Putamen (tissue), 1 donor: Measurements from ENCODE around the gene MCU.
"Not testable (repeated sequence)": the region's sequence is repeated elsewhere in the genome, so short reads cannot be mapped to it uniquely, and the experiment has no call there.

Experiments used
- DNase-seq: peaks from one replicate; pipeline ENCODE4 v3.0.0-alpha.2; 2016; ENCODE audit warnings: low spot score

Gene MCU

GRCh38 chr10:72686430-72686829 is 5.5 kb upstream of the MCU start:
- DNase-seq, result not testable (repeated sequence)

DNA sequence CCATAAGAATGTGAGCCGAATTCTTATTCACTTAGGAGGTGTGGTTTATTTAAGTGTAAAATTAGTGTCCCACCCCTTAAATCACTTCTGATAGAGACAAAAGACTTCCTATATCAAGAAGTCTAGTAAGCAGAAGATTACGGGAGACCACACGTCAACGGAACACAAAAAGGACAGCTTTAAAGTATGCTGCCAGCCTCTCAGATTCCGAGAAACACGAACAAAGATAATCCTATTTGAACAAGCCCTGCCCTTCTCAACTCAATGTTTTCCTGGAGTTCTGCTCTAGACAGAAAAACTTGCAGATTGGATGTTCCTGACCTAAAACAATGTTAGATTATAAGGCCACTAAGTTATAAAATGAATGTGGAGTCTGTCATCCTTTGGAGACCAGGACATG is 4.9 kb upstream of the MCU start:
- no peak for DNase-seq

GRCh38 chr10:72688208-72688651 is 3.7 kb upstream of the MCU start:
- DNase-seq, result no peak

GRCh38 chr10:72689660-72690059 is 2.3 kb upstream of the MCU start:
- DNase-seq, result no peak

DNA sequence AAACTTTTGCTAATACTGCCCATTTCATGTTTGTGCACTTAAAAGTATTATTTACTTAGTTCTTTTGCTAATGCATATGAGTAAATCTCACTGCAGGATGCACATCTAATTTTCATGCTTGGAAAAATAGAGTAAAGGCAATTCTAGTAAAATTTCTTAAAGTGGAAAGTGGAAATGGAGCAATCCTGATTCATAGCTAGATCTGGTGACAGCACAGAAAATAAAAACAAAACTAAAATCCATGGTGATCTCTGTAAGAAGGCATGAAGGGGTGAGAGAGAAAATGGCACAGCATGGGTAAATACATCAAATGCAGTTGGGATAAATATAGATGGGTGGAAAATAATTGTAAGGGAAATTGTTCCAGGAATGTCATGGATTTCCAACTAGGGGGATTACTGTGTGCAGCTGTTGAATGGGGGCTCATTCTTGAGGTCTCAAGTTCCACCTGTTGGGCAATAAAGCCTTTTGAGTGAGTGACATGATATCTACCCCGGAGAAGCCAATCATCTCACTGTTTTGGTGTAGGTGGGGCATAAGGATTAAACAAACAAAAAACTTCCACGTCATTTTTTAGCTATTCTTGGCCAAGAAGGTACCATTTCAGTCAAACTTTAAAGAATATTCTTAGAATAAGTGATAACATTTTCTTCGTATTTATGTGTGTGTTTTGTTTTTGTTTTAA is 1.7 kb upstream of the MCU start:
- DNase-seq, result no peak

DNA sequence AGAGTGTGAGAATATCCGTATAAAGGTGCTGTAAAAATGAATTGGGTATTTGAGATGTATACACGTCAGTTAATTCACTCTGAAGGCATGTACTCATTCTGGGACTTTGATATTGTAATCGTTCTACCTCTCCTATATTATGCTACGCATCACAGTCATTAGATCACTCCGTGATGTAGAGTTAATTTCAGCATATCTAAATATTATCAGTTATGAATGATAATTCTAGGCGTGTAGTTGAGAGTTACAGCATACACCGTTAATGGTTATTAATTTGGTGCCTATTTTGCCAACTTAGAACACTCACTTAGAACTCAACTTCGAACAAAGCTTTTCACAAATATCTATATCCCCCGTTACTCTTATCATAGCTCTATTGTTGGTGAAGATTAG is 477 bp upstream of the MCU start:
- no peak for DNase-seq

GRCh38 chr10:72692744-72692993 is 726 bp downstream of the MCU start:
- no peak for DNase-seq

DNA sequence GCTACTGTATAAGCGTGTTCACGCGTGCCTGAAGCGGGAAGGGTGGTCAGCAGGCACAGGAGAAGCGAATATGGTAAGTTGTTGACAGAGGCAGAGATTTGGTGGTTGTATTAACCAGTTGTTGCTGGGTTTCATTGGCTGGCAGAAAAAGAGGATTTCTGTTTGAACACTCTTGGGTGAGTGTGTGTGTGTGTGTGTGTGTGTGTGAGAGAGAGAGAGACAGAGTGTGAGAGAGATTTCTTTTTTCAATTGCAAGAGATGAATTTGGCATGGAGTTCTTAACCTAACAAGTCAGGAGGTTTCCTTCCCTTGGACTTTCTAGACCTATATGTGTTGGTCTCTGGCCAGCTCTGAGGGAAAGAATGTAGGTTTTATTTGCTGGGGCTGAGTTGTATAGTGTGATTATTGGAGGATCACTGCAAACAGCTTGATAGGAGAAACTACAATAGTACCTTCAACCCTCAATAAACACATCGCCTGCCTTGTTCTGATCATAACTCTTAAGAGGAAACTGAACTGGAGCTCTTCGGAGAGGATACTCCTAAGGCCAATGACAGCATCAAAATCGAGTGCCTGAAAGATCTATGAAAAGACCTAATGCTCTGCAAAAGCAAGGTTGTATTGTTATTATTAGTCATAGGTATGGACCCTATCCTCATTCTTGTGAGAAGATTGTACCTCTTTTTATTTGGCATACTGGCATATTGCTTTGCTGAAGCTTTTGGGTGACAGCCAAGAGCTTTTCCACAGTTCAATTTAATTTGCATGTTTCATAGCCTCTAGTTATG is 1.2 kb downstream of the MCU start:
- no peak for DNase-seq

GRCh38 chr10:72694476-72695369 is 2.8 kb downstream of the MCU start:
- DNase-seq, result no peak

DNA sequence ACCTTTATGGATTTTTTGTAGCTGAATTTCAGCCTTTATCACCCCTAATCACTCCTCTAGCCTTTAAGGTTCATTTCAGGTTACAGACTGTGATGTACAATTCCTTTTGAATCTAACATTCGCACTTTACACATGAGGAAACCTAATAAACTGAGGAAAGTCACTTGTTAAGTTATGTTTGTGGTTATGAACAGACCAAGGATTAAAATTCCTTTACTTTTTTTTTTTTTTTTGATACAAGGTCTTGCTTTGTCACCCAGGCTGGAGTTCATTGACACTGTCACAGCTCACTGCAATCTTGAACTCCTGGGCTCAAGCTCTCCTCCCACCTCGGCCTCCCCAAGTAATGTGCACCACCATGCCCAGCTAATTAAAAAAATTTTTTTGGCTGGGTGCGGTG is 3.6 kb downstream of the MCU start:
- DNase-seq, result no peak

DNA sequence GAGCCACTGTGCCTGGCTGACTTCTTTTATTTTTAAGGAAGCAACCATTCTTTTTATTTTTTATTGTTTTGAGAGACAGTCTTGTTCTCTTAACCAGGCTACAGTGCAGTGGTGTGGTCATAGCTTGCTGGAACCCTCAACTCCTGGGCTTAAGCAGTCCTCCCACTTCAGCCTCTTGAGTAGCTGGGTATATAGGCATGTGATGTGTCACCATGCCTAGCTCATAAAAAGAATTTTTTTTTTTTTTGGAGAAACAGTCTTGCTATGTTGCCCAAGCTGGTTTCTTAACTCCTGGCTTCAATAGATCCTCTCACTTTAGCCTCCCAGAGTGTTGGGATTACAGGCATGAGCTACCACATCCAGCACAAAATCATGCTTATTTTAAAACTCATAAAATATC is 5.8 kb downstream of the MCU start:
- DNase-seq, result no peak

GRCh38 chr10:72702465-72702864 is 10.5 kb downstream of the MCU start:
- not testable (repeated sequence) for DNase-seq

GRCh38 chr10:72702868-72703581 is 11.1 kb downstream of the MCU start:
- no peak for DNase-seq

DNA sequence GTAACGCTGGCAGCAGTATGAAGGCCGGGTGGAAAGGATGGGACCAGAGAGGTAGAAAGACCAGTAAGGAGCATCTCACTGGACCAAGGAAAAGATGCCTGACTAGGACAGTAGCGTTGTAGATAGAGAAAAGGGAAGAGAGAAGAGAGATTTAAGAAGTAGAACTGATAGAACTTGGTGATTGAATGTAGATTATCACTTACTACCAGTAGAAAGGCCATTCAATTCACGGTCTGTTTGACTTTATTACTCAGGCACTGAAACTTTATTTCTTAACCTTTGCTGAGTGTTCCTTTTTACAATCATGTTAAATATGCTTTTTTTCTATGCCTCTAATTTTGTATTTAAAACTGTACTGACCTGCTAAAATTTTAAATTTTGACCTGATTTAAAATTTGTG is 12.2 kb downstream of the MCU start:
- DNase-seq, result no peak

DNA sequence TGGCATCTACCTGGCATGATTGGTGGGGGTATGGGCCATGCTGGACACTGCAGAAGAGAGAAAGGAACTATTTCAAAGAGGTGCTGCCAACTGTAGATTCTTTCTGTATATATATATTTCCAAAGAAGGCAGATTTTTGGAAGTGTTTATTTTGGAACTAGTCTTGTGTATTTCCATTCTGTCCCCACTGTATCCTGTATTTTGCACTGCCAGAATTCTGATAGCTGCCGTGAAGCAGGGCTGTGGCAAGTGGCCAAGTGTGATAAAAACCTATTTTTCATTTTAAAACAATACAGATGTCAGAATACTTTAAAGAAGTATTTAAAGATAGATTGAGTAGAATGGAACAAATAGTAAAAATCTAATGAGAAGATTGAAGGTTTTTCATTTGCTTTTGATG is 17.1 kb downstream of the MCU start:
- no peak for DNase-seq

DNA sequence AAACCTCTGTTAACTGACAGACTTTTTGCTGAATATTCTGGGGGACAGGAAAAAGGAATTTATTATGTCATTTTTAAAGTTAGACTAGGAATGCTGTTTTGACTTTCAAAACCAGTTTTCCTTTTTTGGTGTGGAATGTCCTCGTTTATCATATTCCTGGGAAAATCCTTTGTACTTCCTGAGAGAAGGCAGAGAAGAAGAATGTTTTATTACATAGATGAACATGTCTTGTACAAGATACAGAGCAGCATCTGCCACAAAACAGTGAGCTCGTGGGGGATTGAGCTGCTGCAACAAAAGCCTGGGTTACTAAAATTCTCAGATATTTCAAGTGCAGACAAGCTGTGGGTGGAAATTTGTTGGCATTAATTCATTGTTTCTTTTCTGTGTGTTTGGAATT is 20.2 kb downstream of the MCU start:
- DNase-seq, result no peak

DNA sequence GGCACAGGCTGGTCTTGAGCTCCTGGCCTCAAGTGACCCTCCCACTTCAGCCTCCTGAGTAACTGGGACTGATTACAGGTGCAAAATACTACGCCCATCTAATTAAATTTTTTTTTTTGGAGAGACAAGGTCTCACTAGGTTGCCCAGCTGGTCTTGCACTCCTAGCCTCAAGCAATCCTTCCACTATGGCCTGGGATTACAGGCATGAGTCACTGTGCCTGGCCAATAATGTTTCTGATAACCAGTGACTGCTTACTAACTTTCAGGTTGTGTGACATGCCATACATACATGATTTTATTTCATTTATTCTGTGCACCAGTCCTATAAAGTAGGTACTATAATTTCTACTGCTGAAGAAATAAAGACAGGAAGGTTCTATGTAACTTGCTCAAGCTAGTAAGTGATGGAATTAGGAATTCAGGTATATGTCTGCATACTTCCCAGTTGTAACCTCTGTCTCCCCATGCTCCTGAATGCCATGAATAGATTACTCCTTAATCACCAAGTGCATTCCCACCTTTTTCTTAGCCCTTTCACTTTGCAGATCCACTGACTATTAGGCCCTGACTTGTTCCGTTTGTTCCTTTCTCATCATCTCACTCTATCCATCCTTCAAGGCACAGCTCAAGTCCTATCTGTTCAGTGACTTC is 28.1 kb downstream of the MCU start:
- no peak for DNase-seq

DNA sequence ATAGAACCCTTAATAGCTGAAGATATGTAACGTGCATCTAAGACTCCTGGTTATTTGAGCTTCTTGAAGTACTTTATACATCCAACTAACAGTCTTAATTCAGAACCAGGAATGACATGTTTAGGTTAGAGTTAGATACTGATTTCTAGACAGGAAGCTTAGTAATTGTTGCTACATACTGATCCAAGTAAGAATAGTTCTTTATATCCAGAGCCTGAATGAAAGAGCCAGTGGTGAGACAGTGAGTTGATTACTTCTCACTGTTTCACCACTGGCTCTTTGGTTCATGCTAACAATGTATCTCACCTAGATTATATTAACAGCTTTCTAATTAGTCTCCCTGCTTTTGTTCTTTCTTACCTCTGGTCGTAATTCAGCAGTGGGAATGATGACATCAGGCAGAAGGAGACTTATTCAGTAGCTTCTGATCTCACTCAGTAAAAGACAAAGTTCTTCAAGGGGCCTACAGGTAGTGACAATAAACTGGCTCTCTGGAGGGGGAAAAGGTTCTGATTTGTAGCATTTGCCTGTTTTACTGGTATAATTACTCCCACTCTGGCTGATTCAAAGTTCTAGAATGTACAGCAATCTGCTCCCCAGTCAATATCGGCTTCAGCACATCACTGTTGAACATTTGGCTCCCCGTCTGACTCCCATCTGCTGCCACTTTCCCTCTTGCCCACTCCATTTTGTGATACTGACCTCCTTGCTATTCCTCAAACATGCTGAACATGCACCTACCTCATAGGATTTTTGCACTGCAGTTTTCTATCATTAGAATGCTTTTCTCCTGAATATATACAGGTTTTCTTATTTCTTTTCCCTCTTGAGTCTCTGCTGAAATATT is 29.1 kb downstream of the MCU start:
- DNase-seq, result no peak

DNA sequence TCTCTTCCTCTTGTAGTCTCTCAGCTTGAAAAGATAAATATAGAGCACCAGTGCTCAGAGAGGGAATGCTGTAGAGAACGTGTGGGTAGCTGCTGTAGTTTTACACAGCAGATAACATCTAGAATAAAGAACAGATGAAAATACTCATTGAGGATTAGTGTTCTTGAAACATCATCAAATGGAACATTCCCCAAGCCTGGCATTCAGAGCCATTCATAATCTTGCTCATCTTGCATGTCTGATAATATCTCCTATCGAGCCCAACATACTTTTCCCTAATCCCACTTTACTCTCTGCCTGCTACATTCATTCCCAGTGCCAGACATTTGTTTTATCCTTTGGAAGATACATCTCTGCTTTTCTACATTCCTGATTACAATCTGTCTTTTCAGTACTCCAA is 35.2 kb downstream of the MCU start:
- peak; percentile 17 for DNase-seq

DNA sequence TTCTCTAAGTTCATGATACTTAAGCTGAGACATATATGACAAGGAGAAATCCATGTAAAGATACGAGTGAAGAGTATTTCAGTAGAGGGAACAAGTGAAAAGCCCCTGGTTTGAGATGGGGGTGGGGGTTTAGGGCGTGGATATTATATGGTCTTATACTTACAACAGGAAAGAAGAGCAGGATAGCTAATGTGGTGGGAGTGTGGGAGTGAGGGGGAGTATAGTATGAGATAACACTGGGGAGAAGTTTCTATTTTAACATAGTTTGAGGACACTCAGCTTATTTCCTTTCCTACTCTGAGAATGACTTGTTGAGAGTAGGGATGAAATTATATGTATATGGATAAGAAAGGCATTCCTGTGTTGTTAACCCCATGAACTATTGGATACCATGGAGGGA is 36.5 kb downstream of the MCU start:
- DNase-seq, result no peak

- no peak for DNase-seq
Measured at GRCh38 chr10:72729528-72729927, 37.6 kb downstream of the MCU start.
